SK-N-SH treated with all-trans-retinoic acid at 6 μM for 48 hours (cell line): Measurements from ENCODE around the gene TBCD.

Experiments
- ATAC-seq: fragments of 200-7000 bp; cut with Tn5 transposase; 3 replicates; pipeline ENCODE4 v1.9.1; 2020; ENCODE audit warnings: mild to moderate bottlenecking, moderate library complexity
- BACH2 ChIP-seq: fragments of 250-450 bp; sonication (Bioruptor Pico); IDR thresholded peaks from 2 replicates; pipeline ENCODE4 v1.9.0; 2021; ENCODE audit warnings: mild to moderate bottlenecking, borderline replicate concordance
- CREB5 ChIP-seq: fragments of 250-450 bp; sonication (Bioruptor Pico); IDR thresholded peaks from 2 replicates; pipeline ENCODE4 v1.5.1; 2020; ENCODE audit warnings: low read depth, mild to moderate bottlenecking, moderate library complexity
- CSDC2 ChIP-seq: fragments of 250-450 bp; sonication (Bioruptor Pico); IDR thresholded peaks from 2 replicates; pipeline ENCODE4 v1.5.0; 2020; ENCODE audit warnings: mild to moderate bottlenecking, moderate library complexity
- CSRNP3 ChIP-seq: fragments of 250-450 bp; sonication (Bioruptor Pico); IDR thresholded peaks from 2 replicates; pipeline ENCODE4 v1.5.1; 2021; ENCODE audit warnings: mild to moderate bottlenecking, moderate library complexity
- ESRRG ChIP-seq: fragments of 250-450 bp; sonication (Bioruptor Pico); IDR thresholded peaks from 2 replicates; pipeline ENCODE4 v1.6.1; 2021; ENCODE audit warnings: mild to moderate bottlenecking
- GLIS3 ChIP-seq: fragments of 250-450 bp; sonication (Bioruptor Pico); IDR thresholded peaks from 2 replicates; pipeline ENCODE4 v1.5.0; 2020; ENCODE audit warnings: mild to moderate bottlenecking, moderate library complexity
- PATZ1 ChIP-seq: fragments of 250-450 bp; sonication (Bioruptor Pico); IDR thresholded peaks from 2 replicates; pipeline ENCODE4 v1.8.0; 2020; ENCODE audit warnings: mild to moderate bottlenecking, moderate library complexity, borderline replicate concordance
- POU6F1 ChIP-seq: fragments of 250-450 bp; sonication (Bioruptor Pico); IDR thresholded peaks from 2 replicates; pipeline ENCODE4 v1.8.0; 2021; ENCODE audit warnings: low read depth, mild to moderate bottlenecking, moderate library complexity, borderline replicate concordance
- PPARA ChIP-seq: fragments of 250-450 bp; sonication (Bioruptor Pico); IDR thresholded peaks from 2 replicates; pipeline ENCODE4 v1.5.0; 2020; ENCODE audit warnings: mild to moderate bottlenecking, borderline replicate concordance
- RARB ChIP-seq: fragments of 250-450 bp; sonication (Bioruptor Pico); IDR thresholded peaks from 2 replicates; pipeline ENCODE4 v1.8.0; 2021; ENCODE audit warnings: mild to moderate bottlenecking, moderate library complexity
- SNAI2 ChIP-seq: fragments of 250-450 bp; sonication (Bioruptor Pico); IDR thresholded peaks from 2 replicates; pipeline ENCODE4 v1.5.0; 2020; ENCODE audit warnings: mild to moderate bottlenecking, moderate library complexity
- TCF4 ChIP-seq: fragments of 250-450 bp; sonication (Bioruptor Pico); IDR thresholded peaks from 2 replicates; pipeline ENCODE4 v1.8.0; 2021; ENCODE audit warnings: mild to moderate bottlenecking, moderate library complexity, borderline replicate concordance
- TOX ChIP-seq: fragments of 250-450 bp; sonication (Bioruptor Pico); IDR thresholded peaks from 2 replicates; pipeline ENCODE4 v1.8.0; 2021; ENCODE audit warnings: mild to moderate bottlenecking, moderate library complexity, borderline replicate concordance
- TSHZ2 ChIP-seq: fragments of 250-450 bp; sonication (Bioruptor Pico); IDR thresholded peaks from 2 replicates; pipeline ENCODE4 v1.5.0; 2020; ENCODE audit warnings: mild to moderate bottlenecking, moderate library complexity
- ZC3H10 ChIP-seq: fragments of 250-450 bp; sonication (Bioruptor Pico); IDR thresholded peaks from 2 replicates; pipeline ENCODE4 v1.5.1; 2021; ENCODE audit warnings: mild to moderate bottlenecking, moderate library complexity
- ZFP3 ChIP-seq: fragments of 250-450 bp; sonication (Bioruptor Pico); IDR thresholded peaks from 2 replicates; pipeline ENCODE4 v1.5.0; 2020; ENCODE audit warnings: mild to moderate bottlenecking, moderate library complexity
- ZFP30 ChIP-seq: fragments of 450-650 bp; formaldehyde crosslinking; IDR thresholded peaks from 2 replicates; pipeline ENCODE4 v1.5.0; 2022; ENCODE audit warnings: mild to moderate bottlenecking, moderate library complexity
- ZNF565 ChIP-seq: fragments of 450-650 bp; formaldehyde crosslinking; conservative IDR thresholded peaks from 2 replicates; pipeline ENCODE4 v1.5.0; 2020; ENCODE audit warnings: low read depth, mild to moderate bottlenecking, moderate library complexity
- ZNF70 ChIP-seq: fragments of 450-650 bp; formaldehyde crosslinking; IDR thresholded peaks from 2 replicates; pipeline ENCODE4 v1.5.0; 2020; ENCODE audit warnings: mild to moderate bottlenecking, moderate library complexity
- ZNF8 ChIP-seq: fragments of 450-650 bp; formaldehyde crosslinking; IDR thresholded peaks from 2 replicates; pipeline ENCODE4 v1.5.0; 2020; ENCODE audit warnings: mild to moderate bottlenecking, moderate library complexity

Gene TBCD

GRCh38 chr17:82927661-82928601 lies 176.1 kb downstream of the TBCD start:
- TF ChIP-seq TOX (CRISPR knock-in tag) (no peak), CSRNP3 (CRISPR knock-in tag) (no peak), CREB5 (no peak), GLIS3 (CRISPR knock-in tag) (no peak), BACH2 (CRISPR knock-in tag) (no peak)
- TF ChIP-seq, all 23 proteins: peak for 0
- ATAC-seq: no peak

- ATAC-seq: no peak
- TF ChIP-seq ZC3H10 (no peak), ZNF565 (CRISPR knock-in tag) (no peak), CREB5 (no peak), ZNF70 (CRISPR knock-in tag) (no peak), TCF4 (CRISPR knock-in tag) (no peak), ESRRG (CRISPR knock-in tag) (no peak), ZFP30 (no peak), SNAI2 (CRISPR knock-in tag) (no peak), PPARA (no peak), ZNF8 (no peak), BACH2 (CRISPR knock-in tag) (no peak), RARB (CRISPR knock-in tag) (no peak), POU6F1 (no peak), TSHZ2 (no peak), TOX (CRISPR knock-in tag) (no peak), CSDC2 (no peak), PATZ1 (no peak), ZFP3 (CRISPR knock-in tag) (no peak)
These were observed 177.3 kb downstream of the TBCD start for GRCh38 chr17:82929011-82929622.
